Fibroblast of peridontal ligament (primary cell): ENCODE results near the gene ATP2C2.

Experiments used
- DNase-seq: peaks from one replicate; pipeline ENCODE4 v3.0.0-alpha.2; 2010; ENCODE audit errors: extremely low read depth

ATP2C2 gene

GRCh38 chr16:84467256-84467655 lies 98.9 kb downstream of the ATP2C2 start:
- no peak for DNase-seq

- DNase-seq: no peak
Observed at GRCh38 chr16:84467709-84468108, 99.4 kb downstream of the ATP2C2 start.

GRCh38 chr16:84471316-84471715 lies 103.0 kb downstream of the ATP2C2 start:
- DNase-seq: no peak

GRCh38 chr16:84471966-84472365 lies 103.6 kb downstream of the ATP2C2 start:
- DNase-seq: no peak

- no peak for DNase-seq
Observed at GRCh38 chr16:84475643-84476240, 107.4 kb downstream of the ATP2C2 start.

GRCh38 chr16:84476401-84476800 lies 108.1 kb downstream of the ATP2C2 start:
- DNase-seq: no peak

GRCh38 chr16:84477661-84478060 lies 109.3 kb downstream of the ATP2C2 start:
- DNase-seq: no peak

GRCh38 chr16:84478172-84478947 lies 110.0 kb downstream of the ATP2C2 start:
- DNase-seq: peak; percentile 67

GRCh38 chr16:84479716-84480450 lies 111.5 kb downstream of the ATP2C2 start:
- DNase-seq: no peak

- no peak for DNase-seq
Observed at GRCh38 chr16:84481051-84481735, 112.9 kb downstream of the ATP2C2 start.

- DNase-seq: no peak
Observed at GRCh38 chr16:84482001-84482891, 113.9 kb downstream of the ATP2C2 start.

GRCh38 chr16:84482951-84483881 lies 114.9 kb downstream of the ATP2C2 start:
- DNase-seq: no peak

GRCh38 chr16:84483882-84484565 lies 115.7 kb downstream of the ATP2C2 start:
- DNase-seq: no peak

GRCh38 chr16:84484579-84485254 lies 116.4 kb downstream of the ATP2C2 start:
- DNase-seq: peak; percentile 72

- DNase-seq: no peak
Observed at GRCh38 chr16:84485255-84486010, 117.1 kb downstream of the ATP2C2 start.

GRCh38 chr16:84486126-84486525 lies 117.8 kb downstream of the ATP2C2 start:
- no peak for DNase-seq

GRCh38 chr16:84486551-84487235 lies 118.4 kb downstream of the ATP2C2 start:
- DNase-seq: no peak

- no peak for DNase-seq
Observed at GRCh38 chr16:84487358-84487757, 119.0 kb downstream of the ATP2C2 start.
